Muscle layer of duodenum (tissue), 2 donors: Measurements from ENCODE around the gene NPAS3.

Experiments
- H3K27ac ChIP-seq: one replicate; pipeline ENCODE4 v1.7.0; 2013; ENCODE audit warnings: mild to moderate bottlenecking, low read length
- H3K27me3 ChIP-seq: one replicate; pipeline ENCODE4 v1.7.0; 2013; ENCODE audit warnings: low read depth, mild to moderate bottlenecking, control low read depth, low read length
- H3K36me3 ChIP-seq, 2 donors: one replicate each; pipeline ENCODE4 v1.7.0; 2013; ENCODE audit warnings: low read length in 2 of 2, control low read depth in 1 of 2, mild to moderate bottlenecking in 1 of 2; ENCODE audit not compliant: insufficient read depth in 2 of 2, control insufficient read depth in 1 of 2
- H3K4me1 ChIP-seq, 2 donors: one replicate each; pipeline ENCODE4 v1.7.0; 2013; ENCODE audit warnings: low read length in 2 of 2, mild to moderate bottlenecking in 2 of 2, control low read depth in 1 of 2, moderate library complexity in 1 of 2; ENCODE audit not compliant: insufficient read depth in 2 of 2, control insufficient read depth in 1 of 2
- H3K4me3 ChIP-seq, 2 donors: one replicate each; pipeline ENCODE4 v1.7.0; 2013; ENCODE audit warnings: low read length in 2 of 2, low read depth in 1 of 2, mild to moderate bottlenecking in 1 of 2
- H3K9me3 ChIP-seq, 2 donors: one replicate each; pipeline ENCODE4 v1.7.0; 2013; ENCODE audit warnings: low read length in 2 of 2, control low read depth in 1 of 2, mild to moderate bottlenecking in 1 of 2; ENCODE audit not compliant: control insufficient read depth in 1 of 2
- donor health status: healthy.

The NPAS3 gene

GRCh38 chr14:33586806-33587205 is 648.1 kb downstream of the NPAS3 start:
- no peaks in the 10 kb centered on the region for H3K36me3 ChIP-seq
- H3K9me3 ChIP-seq, result no peaks in the 10 kb centered on the region
- H3K4me3 ChIP-seq, result no peak overlapping the region
- H3K27me3 ChIP-seq, result no peaks in the 10 kb centered on the region
- no peaks in the 10 kb centered on the region for H3K4me1 ChIP-seq
- H3K27ac ChIP-seq, result no peak overlapping the region

DNA sequence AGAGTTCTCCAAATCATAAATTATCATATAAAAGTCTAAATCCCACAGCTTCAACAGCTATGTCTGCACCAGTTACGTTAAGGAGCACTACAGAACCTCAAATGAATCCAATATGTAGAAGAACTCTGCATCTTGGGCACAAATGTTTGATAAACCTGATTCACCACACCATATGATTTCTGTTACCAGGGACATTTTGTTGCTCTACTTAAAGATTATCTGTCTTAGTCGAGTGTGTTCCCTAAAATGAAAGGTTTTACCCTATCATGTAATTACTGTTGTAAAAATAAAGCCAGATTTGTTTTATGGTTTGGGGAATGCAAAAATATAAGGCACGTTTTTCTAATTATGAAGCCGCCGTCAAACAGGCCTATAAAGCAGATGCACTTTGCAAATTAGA is 649.1 kb downstream of the NPAS3 start:
- Histone ChIP-seq H3K4me1 (no peaks in the 10 kb centered on the region), H3K4me3 (no peak overlapping the region), H3K27me3 (no peaks in the 10 kb centered on the region), H3K9me3 (no peaks in the 10 kb centered on the region), H3K36me3 (no peaks in the 10 kb centered on the region), H3K27ac (no peak overlapping the region)

- H3K27me3 ChIP-seq, result no peaks in the 10 kb centered on the region
- H3K27ac ChIP-seq, result no peak overlapping the region
- no peak overlapping the region for H3K4me3 ChIP-seq
- H3K9me3 ChIP-seq, result no peaks in the 10 kb centered on the region
- no peaks in the 10 kb centered on the region for H3K4me1 ChIP-seq
- no peaks in the 10 kb centered on the region for H3K36me3 ChIP-seq
Observed at GRCh38 chr14:33588771-33589170, 650.1 kb downstream of the NPAS3 start.

- H3K4me1 ChIP-seq, result no peaks in the 10 kb centered on the region
- H3K27ac ChIP-seq, result no peak overlapping the region
- no peaks in the 10 kb centered on the region for H3K27me3 ChIP-seq
- H3K4me3 ChIP-seq, result no peak overlapping the region
- H3K9me3 ChIP-seq, result no peaks in the 10 kb centered on the region
- H3K36me3 ChIP-seq, result no peaks in the 10 kb centered on the region
Observed at GRCh38 chr14:33589334-33589733, 650.7 kb downstream of the NPAS3 start.

DNA sequence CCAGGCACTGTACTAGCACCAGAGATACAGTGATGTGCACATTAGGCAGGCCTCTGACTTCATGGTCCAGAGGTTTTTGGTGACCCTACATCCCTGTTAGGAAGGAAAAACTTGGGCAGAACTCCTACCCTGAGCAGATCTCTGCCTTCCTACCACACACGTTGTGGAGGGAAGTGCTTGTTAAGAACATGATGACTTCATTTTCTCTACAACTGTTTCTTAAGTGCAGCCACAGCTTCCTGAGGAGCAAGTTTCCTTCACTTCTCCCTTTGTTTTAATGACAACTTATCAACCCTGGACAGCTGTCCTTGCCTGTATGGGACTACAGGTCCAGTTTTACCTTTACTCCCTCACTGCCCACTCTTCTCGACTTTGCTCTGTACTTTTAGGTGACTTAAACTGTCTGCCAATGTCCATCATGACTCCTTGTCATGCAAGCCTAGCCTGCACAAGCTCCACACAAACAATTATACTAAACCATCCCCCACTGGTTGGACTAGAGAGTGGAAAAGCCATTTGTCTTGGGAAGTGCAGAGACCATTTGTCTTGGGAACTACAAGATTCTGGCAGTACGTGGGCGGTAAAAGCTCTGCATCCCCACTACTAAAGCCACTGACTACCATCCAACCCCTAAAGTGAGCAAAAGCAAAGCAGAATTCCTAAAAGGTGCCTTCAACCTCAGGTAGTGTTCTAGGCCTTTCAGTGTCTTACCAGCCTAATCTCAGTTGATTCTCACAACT is 652.4 kb downstream of the NPAS3 start:
- Histone ChIP-seq H3K27me3 (no peaks in the 10 kb centered on the region), H3K27ac (no peak overlapping the region), H3K4me3 (no peak overlapping the region), H3K4me1 (no peaks in the 10 kb centered on the region), H3K9me3 (no peaks in the 10 kb centered on the region), H3K36me3 (no peaks in the 10 kb centered on the region)

DNA sequence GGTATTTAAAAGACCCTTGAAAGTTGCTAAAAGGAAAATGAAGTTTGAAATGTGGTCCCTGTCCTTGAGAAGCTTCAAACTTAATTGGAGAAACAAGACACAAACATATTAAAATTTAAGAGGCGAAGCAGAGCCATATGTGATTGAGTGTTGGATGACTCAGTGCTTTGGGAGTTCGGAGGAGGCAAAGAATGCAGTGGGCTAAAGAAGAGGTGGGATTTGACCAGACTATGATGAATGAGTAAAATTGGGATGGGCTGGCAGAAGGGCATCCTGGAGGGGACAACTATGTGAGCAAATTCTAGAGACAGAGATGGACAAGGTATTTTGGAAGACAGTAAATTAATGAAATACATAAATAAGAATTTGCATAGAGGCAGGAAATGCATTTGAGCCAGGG is 653.6 kb downstream of the NPAS3 start:
- H3K36me3 ChIP-seq, result no peaks in the 10 kb centered on the region
- H3K4me3 ChIP-seq, result no peak overlapping the region
- no peaks in the 10 kb centered on the region for H3K9me3 ChIP-seq
- no peaks in the 10 kb centered on the region for H3K27me3 ChIP-seq
- no peak overlapping the region for H3K27ac ChIP-seq
- no peaks in the 10 kb centered on the region for H3K4me1 ChIP-seq

DNA sequence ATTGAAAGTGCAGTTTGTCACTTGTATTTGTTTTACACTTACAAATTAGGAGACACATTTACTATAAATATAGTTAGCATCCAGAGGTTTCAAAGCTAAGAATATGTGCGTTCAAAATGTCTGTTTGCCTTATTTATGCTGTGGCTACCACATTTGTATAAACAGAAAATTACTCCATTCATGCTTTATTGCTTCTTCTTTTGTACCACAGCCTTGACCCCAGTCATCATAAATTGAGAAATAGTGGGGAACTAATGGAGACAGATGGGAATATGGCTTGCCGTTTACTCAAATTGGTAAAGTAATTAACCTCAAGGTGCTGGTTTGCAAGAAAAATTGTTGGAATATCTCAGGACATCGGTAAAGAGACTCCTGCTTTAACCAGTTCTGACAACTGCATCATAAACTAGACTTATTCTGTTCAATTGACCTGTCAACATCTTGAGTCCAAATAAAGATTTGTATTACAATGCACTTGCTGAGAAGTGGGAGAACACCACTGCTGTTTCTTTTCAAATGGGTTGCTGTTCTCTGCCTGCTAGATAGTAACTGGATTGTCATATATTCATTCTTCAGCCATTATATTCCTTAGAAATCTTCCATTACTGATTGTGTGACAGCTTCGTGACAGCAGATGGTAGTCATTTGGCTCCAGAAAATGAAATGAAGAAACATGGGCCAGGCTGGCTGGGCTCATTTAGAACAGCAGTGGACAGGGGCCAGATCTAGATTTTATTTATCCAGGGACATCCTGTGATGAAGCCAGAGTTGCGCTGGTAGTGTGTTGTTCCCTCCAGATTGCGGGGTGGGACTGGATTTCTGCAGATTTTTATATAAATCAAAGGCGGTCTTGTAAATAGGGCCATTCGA is 657.8 kb downstream of the NPAS3 start:
- no peak overlapping the region for H3K27ac ChIP-seq

GRCh38 chr14:33598582-33598981 is 659.9 kb downstream of the NPAS3 start:
- H3K4me3 ChIP-seq, result no peak overlapping the region
- H3K4me1 ChIP-seq, result no peaks in the 10 kb centered on the region
- no peaks in the 10 kb centered on the region for H3K27me3 ChIP-seq
- no peaks in the 10 kb centered on the region for H3K9me3 ChIP-seq
- H3K36me3 ChIP-seq, result no peaks in the 10 kb centered on the region
- no peak overlapping the region for H3K27ac ChIP-seq

More for the DNA sequence above, 657.8 kb downstream of the NPAS3 start:
- Histone ChIP-seq H3K36me3 (no peaks in the 10 kb centered on the region), H3K27me3 (no peaks in the 10 kb centered on the region), H3K9me3 (no peaks in the 10 kb centered on the region), H3K4me3 (no peak overlapping the region), H3K4me1 (no peaks in the 10 kb centered on the region)

DNA sequence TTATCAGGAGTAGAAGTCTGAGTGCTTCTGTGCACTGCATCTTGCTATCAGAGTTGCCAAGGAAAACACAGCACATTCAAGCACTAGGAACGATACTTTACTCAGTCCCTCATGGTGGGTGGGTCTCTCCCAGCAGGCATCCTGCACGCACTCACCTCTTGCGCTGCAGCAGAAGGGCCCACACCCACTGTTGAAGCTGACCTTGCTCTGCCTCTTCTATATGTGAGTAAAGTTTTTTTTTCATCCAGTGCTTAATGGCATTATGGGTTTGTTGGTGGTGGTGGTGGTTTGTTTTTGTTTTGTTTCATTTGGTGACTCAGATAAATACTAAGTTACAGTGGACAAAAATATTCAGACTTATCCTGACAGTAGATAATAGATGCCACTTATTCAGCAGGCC is 663.7 kb downstream of the NPAS3 start:
- Histone ChIP-seq H3K9me3 (no peaks in the 10 kb centered on the region), H3K4me3 (no peak overlapping the region), H3K36me3 (no peaks in the 10 kb centered on the region), H3K4me1 (no peaks in the 10 kb centered on the region), H3K27me3 (no peaks in the 10 kb centered on the region), H3K27ac (no peak overlapping the region)

DNA sequence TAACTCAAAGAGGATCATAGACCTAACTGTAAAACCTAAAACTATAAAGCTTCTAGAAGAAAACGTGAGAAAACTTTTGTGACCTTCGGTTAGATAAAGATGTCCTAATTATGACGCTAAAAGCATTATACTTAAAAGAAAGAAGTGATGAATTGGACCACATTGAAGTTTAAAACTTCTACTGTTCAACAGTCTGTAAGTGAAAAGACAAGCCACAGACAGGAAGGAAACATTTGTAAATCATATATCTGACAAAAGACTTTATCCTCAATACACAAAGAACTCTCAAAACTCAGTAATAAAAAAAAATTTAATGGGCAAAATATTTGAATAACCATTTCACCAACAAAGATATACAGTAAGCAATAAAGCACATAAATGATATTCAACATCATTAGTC is 667.9 kb downstream of the NPAS3 start:
- Histone ChIP-seq H3K27me3 (no peaks in the 10 kb centered on the region), H3K4me1 (no peaks in the 10 kb centered on the region), H3K9me3 (no peaks in the 10 kb centered on the region), H3K4me3 (no peak overlapping the region), H3K27ac (no peak overlapping the region), H3K36me3 (no peaks in the 10 kb centered on the region)

DNA sequence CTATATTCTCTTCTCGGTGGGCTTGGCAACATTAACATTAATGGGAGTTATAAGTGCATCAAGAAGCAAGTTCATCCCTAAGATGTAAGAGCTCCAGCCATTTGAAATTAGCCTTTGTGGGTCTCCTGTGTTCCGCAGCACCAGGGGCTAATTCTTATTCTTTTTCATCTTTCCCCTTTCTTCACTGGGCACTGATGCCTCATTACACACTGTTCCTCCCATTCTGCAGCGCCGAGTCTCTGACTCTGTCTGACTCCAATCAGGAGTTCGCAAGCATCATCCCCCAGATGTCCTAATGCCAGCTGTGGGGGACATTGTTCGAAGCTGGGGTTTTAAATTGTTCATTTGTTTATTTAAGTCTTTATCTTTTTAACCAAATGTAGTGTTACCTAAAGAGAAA is 670.9 kb downstream of the NPAS3 start:
- Histone ChIP-seq H3K27ac (no peak overlapping the region), H3K27me3 (no peaks in the 10 kb centered on the region), H3K36me3 (no peaks in the 10 kb centered on the region), H3K9me3 (no peaks in the 10 kb centered on the region), H3K4me1 (no peaks in the 10 kb centered on the region), H3K4me3 (no peak overlapping the region)
